Loucy (cell line): ENCODE results near the gene FNTB.
A peak's percentile ranks its signal among the peaks of the same experiment; 100 is the strongest.

Source experiments
- H2AFZ ChIP-seq: fragments of 200-600 bp; sonication (generic); 2 replicates; pipeline ENCODE4 v1.6.0; 2016; ENCODE audit warnings: antibody characterized with exemption, mild to moderate bottlenecking, low read length, moderate library complexity
- H3F3A ChIP-seq: fragments of 200-600 bp; 2 replicates; pipeline ENCODE4 v1.6.0; 2016; ENCODE audit warnings: antibody characterized with exemption, low read depth, mild to moderate bottlenecking
- H3K27me3 ChIP-seq: fragments of 200-600 bp; sonication (generic); 2 replicates; pipeline ENCODE4 v1.6.1; 2014; ENCODE audit warnings: low read length, mild to moderate bottlenecking; ENCODE audit not compliant: insufficient read depth, poor library complexity, severe bottlenecking
- H3K36me3 ChIP-seq: fragments of 200-600 bp; sonication (generic); 2 replicates; pipeline ENCODE4 v1.6.1; 2016; ENCODE audit warnings: low read length; ENCODE audit not compliant: insufficient read depth
- H3K4me1 ChIP-seq: fragments of 200-600 bp; sonication (generic); 2 replicates; pipeline ENCODE4 v1.5.1; 2014; ENCODE audit warnings: low read length, mild to moderate bottlenecking; ENCODE audit not compliant: insufficient read depth, poor library complexity, severe bottlenecking
- H3K4me2 ChIP-seq: fragments of 200-600 bp; sonication (generic); 2 replicates; pipeline ENCODE4 v1.6.0; 2014; ENCODE audit warnings: antibody characterized with exemption, low read length, low read depth, mild to moderate bottlenecking; ENCODE audit not compliant: poor library complexity, severe bottlenecking
- H3K4me3 ChIP-seq: fragments of 200-600 bp; sonication (generic); 2 replicates; pipeline ENCODE4 v1.5.1; 2014; ENCODE audit warnings: low read length, mild to moderate bottlenecking, mixed read lengths; ENCODE audit not compliant: poor library complexity, severe bottlenecking
- H3K79me2 ChIP-seq: fragments of 200-600 bp; sonication (generic); 2 replicates; pipeline ENCODE4 v1.6.1; 2014; ENCODE audit warnings: low read length; ENCODE audit not compliant: insufficient read depth
- H3K9ac ChIP-seq: fragments of 200-600 bp; sonication (generic); 2 replicates; pipeline ENCODE4 v1.6.0; 2014; ENCODE audit warnings: mild to moderate bottlenecking, low read depth, low read length, moderate library complexity; ENCODE audit not compliant: poor library complexity, severe bottlenecking
- H3K9me2 ChIP-seq: fragments of 200-600 bp; sonication (generic); replicated peaks from 2 replicates; pipeline ENCODE4 v1.6.1; 2016; ENCODE audit warnings: low read depth, low read length, mixed read lengths
- H3K9me3 ChIP-seq: fragments of 200-600 bp; sonication (generic); 2 replicates; pipeline ENCODE4 v1.6.1; 2014; ENCODE audit warnings: mild to moderate bottlenecking, antibody characterized with exemption, low read length, low read depth; ENCODE audit not compliant: insufficient read depth
- H4K20me1 ChIP-seq: fragments of 200-600 bp; sonication (generic); 2 replicates; pipeline ENCODE4 v1.6.0; 2014; ENCODE audit warnings: antibody characterized with exemption, low read length, mild to moderate bottlenecking; ENCODE audit not compliant: insufficient read depth, poor library complexity, severe bottlenecking
- EZH2phosphoT487 ChIP-seq: fragments of 200-600 bp; IDR thresholded peaks from 2 replicates; pipeline ENCODE4 v1.6.1; 2018; ENCODE audit warnings: antibody characterized with exemption, mild to moderate bottlenecking, moderate library complexity, borderline replicate concordance
- TF ChIP-seq, protein P1 (sequence below): fragments of 200-600 bp; sonication (generic); conservative IDR thresholded peaks from 2 replicates; pipeline ENCODE4 v1.5.1; 2014; ENCODE audit warnings: mild to moderate bottlenecking, antibody characterized with exemption, low read length

FNTB gene, protein sequence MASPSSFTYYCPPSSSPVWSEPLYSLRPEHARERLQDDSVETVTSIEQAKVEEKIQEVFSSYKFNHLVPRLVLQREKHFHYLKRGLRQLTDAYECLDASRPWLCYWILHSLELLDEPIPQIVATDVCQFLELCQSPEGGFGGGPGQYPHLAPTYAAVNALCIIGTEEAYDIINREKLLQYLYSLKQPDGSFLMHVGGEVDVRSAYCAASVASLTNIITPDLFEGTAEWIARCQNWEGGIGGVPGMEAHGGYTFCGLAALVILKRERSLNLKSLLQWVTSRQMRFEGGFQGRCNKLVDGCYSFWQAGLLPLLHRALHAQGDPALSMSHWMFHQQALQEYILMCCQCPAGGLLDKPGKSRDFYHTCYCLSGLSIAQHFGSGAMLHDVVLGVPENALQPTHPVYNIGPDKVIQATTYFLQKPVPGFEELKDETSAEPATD

DNA sequence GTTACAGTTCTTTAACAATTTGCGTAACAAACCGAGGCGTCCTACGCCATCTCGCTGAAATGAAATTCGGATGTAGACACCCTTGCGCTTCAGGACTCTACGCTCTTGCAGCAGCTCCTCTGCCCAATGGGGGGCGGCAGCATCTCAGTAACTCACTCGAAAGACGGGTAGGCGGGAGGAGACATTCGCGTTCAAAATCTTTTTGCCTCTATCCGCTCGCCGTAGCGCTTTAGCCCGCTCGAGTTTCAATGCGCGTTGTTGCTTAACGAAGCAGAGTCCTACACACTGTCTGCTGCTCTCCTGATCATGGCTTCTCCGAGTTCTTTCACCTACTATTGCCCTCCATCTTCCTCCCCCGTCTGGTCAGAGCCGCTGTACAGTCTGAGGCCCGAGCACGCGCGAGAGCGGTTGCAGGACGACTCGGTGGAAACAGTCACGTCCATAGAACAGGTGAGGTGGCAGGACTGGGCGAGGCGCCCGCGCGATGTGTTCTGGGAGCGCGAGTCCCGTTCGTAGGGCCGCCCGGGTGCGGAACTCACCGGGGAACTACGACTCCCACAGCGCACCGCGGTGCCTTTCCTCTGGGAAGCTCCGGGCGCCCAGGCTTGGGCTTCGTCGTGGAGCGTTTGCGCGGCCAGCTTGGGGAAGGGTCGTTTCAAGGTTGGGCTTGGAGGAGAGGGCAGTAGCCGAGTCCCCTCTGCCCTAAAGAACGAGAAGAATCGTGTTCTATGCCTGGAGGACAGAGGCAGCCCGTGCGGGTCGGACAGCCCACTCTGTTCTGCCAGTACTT lies at the start of gene FNTB:
TSS of gene FNTB (plus strand) at position 248 of the 790 bp plus-strand sequence. CDS start at position 307, 59 bp downstream.
- no peaks in the 10 kb centered on the region for H4K20me1 ChIP-seq
- TF ChIP-seq, protein P1, sequence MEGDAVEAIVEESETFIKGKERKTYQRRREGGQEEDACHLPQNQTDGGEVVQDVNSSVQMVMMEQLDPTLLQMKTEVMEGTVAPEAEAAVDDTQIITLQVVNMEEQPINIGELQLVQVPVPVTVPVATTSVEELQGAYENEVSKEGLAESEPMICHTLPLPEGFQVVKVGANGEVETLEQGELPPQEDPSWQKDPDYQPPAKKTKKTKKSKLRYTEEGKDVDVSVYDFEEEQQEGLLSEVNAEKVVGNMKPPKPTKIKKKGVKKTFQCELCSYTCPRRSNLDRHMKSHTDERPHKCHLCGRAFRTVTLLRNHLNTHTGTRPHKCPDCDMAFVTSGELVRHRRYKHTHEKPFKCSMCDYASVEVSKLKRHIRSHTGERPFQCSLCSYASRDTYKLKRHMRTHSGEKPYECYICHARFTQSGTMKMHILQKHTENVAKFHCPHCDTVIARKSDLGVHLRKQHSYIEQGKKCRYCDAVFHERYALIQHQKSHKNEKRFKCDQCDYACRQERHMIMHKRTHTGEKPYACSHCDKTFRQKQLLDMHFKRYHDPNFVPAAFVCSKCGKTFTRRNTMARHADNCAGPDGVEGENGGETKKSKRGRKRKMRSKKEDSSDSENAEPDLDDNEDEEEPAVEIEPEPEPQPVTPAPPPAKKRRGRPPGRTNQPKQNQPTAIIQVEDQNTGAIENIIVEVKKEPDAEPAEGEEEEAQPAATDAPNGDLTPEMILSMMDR: peak; percentile 91
- no peak for TF ChIP-seq EZH2phosphoT487
- H3K9me2 ChIP-seq: no peaks in the 10 kb centered on the region
- no peaks in the 10 kb centered on the region for H3K36me3 ChIP-seq
- peak within 1 kb of the TSS; percentile 83 for H2AFZ ChIP-seq
- no peaks in the 10 kb centered on the region for H3K27me3 ChIP-seq
- peak within 1 kb of the TSS; percentile 87 for H3K9ac ChIP-seq
- peaks cover 44% of the 10 kb centered on the region for H3K79me2 ChIP-seq
- peak within 1 kb of the TSS; percentile 86 for H3K4me2 ChIP-seq
- H3F3A ChIP-seq: peaks cover 5% of the 10 kb centered on the region; the same call in 1 of the 2 replicates
- peaks cover 47% of the 10 kb centered on the region for H3K4me1 ChIP-seq
- H3K4me3 ChIP-seq: peak within 1 kb of the TSS; percentile 80
- no peaks in the 10 kb centered on the region for H3K9me3 ChIP-seq

DNA sequence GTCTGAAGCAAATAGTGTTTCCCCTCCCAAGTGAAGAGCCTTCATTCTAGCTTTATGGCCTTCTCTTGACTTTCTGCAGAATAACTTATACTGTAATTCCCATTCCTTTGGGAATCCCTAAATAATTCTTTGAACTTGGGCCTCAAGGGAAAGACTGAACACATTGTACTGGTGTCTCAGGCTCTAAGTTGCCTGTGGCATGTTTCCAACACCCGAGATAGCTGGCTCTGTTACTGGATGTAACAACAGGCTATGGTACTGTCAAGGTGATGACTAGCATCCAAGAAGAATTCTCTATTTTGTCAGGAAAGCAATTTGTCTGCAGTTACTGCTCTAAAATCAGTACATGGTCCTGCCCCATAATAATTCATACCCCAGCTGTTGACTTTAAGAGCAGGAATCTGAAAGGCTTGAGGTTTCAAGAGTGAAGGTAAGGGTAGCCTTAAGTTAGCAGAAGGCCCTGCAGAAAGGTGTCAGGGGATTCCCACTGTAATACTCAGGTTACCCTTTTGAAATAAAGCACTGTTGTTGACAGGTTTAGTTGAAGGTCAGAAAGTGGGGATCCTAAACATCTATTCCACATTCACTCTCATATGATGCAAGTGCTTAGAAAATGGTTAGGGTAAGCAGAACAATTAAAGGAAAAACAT lies 49.4 kb upstream of the FNTB start:
- peaks cover 25% of the 10 kb centered on the region; the same call in 1 of the 2 replicates for H3K36me3 ChIP-seq
- no peaks in the 10 kb centered on the region for H3F3A ChIP-seq
- no peaks in the 10 kb centered on the region for H3K9me3 ChIP-seq
- H3K9me2 ChIP-seq: no peaks in the 10 kb centered on the region
- no peak overlapping the region for H3K9ac ChIP-seq
- H3K4me2 ChIP-seq: no peak overlapping the region
- no peaks in the 10 kb centered on the region for H3K27me3 ChIP-seq
- no peak overlapping the region for H3K4me3 ChIP-seq
- H2AFZ ChIP-seq: no peak overlapping the region
- peaks cover 11% of the 10 kb centered on the region for H3K4me1 ChIP-seq
- H3K79me2 ChIP-seq: no peaks in the 10 kb centered on the region
- TF ChIP-seq, protein P1: no peak
- no peak for TF ChIP-seq EZH2phosphoT487
- H4K20me1 ChIP-seq: no peaks in the 10 kb centered on the region

DNA sequence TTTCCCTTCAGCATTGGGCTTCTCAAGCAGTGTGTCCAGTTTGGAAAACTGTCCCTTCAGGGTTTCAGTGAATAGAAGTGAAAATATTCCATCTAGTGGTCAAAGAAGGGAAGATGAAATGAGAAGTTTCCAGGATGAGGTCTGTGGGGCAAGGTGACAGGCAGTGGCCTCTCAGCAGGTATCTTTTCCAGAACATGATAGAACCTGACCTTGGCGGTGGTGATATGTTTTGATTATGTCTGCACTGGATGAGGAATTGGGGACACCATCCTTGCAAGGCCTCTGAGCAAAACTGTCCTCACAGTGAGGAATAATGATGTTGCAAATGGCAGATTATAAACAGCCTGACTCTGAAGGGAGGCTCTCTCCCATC lies 48.9 kb upstream of the FNTB start:
- Histone ChIP-seq H2AFZ (no peak overlapping the region), H3K9ac (no peak overlapping the region), H3K79me2 (no peaks in the 10 kb centered on the region), H3K36me3 (peaks cover 21% of the 10 kb centered on the region; the same call in 1 of the 2 replicates), H3K4me1 (peaks cover 16% of the 10 kb centered on the region), H4K20me1 (no peaks in the 10 kb centered on the region), H3F3A (no peaks in the 10 kb centered on the region), H3K4me2 (no peak overlapping the region), H3K27me3 (no peaks in the 10 kb centered on the region), H3K9me3 (no peaks in the 10 kb centered on the region), H3K4me3 (no peak overlapping the region), H3K9me2 (no peaks in the 10 kb centered on the region)
- TF ChIP-seq EZH2phosphoT487: no peak
- TF ChIP-seq, protein P1: peak; percentile 58
